ENCODE results near the gene CDT1.

DNA sequence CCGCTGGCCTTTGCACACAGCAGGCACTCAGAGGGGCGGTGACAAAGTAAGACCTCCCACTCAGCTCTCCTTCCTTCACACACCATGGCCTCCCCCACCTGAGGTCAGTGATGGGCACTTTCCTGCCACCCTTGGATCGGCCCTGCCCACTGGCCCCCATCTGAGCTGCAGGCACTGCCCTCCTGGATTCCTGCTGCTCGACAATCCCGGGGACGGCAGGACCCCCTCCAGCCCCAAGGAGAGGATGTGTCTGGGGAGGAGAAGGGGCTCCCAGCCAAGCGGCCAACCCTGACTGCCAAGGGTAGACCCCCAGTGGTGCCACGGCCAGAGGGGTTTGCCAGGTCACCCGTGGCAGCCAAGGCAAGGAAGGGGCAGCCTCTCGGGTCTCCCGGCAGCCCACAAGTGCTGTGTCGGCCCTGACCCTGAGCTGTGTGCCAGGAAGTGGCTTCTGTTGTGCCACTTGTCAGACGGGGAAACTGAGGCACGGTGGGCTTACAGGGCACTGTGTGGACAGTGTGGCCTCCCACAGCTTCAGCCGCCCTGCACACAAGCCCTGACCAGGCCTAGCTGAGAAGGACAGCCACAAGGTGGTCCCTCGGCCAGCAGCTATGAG is 41.2 kb upstream of the CDT1 start:
- TF ChIP-seq, protein P1, sequence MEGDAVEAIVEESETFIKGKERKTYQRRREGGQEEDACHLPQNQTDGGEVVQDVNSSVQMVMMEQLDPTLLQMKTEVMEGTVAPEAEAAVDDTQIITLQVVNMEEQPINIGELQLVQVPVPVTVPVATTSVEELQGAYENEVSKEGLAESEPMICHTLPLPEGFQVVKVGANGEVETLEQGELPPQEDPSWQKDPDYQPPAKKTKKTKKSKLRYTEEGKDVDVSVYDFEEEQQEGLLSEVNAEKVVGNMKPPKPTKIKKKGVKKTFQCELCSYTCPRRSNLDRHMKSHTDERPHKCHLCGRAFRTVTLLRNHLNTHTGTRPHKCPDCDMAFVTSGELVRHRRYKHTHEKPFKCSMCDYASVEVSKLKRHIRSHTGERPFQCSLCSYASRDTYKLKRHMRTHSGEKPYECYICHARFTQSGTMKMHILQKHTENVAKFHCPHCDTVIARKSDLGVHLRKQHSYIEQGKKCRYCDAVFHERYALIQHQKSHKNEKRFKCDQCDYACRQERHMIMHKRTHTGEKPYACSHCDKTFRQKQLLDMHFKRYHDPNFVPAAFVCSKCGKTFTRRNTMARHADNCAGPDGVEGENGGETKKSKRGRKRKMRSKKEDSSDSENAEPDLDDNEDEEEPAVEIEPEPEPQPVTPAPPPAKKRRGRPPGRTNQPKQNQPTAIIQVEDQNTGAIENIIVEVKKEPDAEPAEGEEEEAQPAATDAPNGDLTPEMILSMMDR (IDR thresholded peaks at IDR 0.05) = no peak
- TF ChIP-seq POLR2A (IDR thresholded peaks at IDR 0.05) = no peak

Measured in Peyer's patch (tissue), 4 donors.